22Rv1 (cell line): ENCODE measurements around the gene GJD4.

Source experiments
- ZFX ChIP-seq: fragments of 450-650 bp; IDR thresholded peaks from 2 replicates; pipeline ENCODE4 v1.6.1; 2017; ENCODE audit warnings: antibody characterized with exemption, borderline replicate concordance
- TF ChIP-seq, protein P1 (sequence below): fragments of 450-650 bp; IDR thresholded peaks from 2 replicates; pipeline ENCODE4 v1.5.1; 2017; ENCODE audit warnings: mild to moderate bottlenecking

DNA sequence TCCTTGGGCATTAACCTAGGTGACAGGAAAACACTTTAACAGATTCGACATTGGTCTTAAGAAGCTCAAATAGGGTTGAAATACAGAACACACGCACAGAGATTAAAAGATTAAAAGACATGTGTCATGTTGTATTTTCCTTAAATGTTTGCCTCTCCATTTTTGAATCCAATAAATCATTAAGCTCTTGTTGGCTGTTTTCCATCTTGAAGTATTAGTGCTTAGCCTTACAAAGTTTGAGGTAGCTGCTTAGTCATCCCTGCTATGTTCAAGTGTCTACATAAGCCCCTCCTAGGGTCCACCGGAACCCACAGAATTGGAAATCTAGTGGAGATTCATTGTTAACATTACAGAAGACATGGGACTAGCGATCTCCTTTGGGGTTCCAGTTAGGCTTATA lies 12.7 kb upstream of the GJD4 start:
- TF ChIP-seq, protein P1, sequence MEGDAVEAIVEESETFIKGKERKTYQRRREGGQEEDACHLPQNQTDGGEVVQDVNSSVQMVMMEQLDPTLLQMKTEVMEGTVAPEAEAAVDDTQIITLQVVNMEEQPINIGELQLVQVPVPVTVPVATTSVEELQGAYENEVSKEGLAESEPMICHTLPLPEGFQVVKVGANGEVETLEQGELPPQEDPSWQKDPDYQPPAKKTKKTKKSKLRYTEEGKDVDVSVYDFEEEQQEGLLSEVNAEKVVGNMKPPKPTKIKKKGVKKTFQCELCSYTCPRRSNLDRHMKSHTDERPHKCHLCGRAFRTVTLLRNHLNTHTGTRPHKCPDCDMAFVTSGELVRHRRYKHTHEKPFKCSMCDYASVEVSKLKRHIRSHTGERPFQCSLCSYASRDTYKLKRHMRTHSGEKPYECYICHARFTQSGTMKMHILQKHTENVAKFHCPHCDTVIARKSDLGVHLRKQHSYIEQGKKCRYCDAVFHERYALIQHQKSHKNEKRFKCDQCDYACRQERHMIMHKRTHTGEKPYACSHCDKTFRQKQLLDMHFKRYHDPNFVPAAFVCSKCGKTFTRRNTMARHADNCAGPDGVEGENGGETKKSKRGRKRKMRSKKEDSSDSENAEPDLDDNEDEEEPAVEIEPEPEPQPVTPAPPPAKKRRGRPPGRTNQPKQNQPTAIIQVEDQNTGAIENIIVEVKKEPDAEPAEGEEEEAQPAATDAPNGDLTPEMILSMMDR, result no peak
- no peak for TF ChIP-seq ZFX
